Measurements from ENCODE around the gene ZNF57. TPM values are rescaled to one million over a fixed set of nuclear protein-coding genes. Genes with fewer than 3 reads are reported as not detected.
A peak's percentile ranks its signal among the peaks of the same experiment; 100 is the strongest.
"Not testable (repeated sequence)": the region's sequence is repeated elsewhere in the genome, so short reads cannot be mapped to it uniquely, and the experiment has no call there.

ZNF57 gene
- total RNA-seq, 4 donors from 2014 or later = 2.0 to 6.3 (median 4.7) TPM

DNA sequence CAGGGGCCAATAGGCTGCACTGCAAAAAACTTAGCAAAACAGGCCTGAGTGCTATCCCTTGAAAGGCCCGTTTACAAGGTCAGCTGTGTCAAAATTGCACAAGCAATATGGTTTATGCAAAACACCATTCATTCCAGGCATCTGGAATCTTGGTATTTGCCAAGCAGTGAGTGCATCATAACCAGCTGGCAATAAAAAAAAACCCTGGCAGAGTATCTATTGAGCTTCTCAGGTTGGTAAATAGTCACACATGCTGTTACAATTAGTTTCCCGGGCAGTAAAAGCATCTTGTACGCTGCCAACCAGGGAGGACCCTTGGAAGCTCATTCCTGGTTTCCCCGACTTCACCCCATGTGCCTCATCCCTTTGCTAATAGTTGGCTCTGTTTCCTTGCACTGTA, 22.8 kb downstream of the ZNF57 start:
- TF ChIP-seq, protein P1, sequence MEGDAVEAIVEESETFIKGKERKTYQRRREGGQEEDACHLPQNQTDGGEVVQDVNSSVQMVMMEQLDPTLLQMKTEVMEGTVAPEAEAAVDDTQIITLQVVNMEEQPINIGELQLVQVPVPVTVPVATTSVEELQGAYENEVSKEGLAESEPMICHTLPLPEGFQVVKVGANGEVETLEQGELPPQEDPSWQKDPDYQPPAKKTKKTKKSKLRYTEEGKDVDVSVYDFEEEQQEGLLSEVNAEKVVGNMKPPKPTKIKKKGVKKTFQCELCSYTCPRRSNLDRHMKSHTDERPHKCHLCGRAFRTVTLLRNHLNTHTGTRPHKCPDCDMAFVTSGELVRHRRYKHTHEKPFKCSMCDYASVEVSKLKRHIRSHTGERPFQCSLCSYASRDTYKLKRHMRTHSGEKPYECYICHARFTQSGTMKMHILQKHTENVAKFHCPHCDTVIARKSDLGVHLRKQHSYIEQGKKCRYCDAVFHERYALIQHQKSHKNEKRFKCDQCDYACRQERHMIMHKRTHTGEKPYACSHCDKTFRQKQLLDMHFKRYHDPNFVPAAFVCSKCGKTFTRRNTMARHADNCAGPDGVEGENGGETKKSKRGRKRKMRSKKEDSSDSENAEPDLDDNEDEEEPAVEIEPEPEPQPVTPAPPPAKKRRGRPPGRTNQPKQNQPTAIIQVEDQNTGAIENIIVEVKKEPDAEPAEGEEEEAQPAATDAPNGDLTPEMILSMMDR (IDR thresholded peaks at IDR 0.05) = no peak
- DNase-seq (ENCODE audit: low spot score) = no peak
- peak; percentile 85 for ATAC-seq (ENCODE audit: low FRiP score)

DNA sequence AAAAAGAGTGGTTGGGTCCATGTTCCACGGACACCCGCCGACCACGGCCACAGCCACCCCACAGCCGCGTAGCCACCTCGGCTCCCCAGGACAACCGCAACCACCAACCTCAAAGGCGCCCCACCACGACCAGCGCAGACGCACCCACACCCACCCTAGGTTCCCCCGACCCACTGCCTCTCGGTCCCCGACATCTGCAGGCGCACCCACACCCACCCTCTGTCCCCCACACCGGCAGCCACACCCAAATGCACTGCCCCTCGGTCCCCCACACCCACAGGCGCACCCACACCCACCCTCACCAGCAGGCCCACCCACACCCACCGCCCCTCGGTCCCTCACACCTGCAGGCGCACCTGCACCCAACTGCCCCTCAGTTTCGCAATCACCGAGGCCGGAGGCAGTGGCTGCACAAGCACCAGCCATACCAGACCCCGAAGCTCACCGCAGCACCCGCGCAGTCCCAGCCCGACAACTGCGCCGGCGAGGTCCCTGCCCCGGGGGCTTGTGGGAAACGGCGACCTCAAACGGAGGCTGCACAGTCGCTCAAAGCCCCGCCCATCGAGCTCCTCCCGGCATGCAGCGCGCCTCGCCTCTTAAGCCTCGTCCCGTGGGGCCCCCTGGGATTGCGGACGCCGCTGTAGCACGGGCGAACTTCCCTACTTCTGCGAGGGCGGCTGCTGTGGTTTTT, 25.8 kb downstream of the ZNF57 start:
- no peak for DNase-seq (ENCODE audit: low spot score)
- TF ChIP-seq, protein P1 (IDR thresholded peaks at IDR 0.05) = no peak
- no peak for ATAC-seq (ENCODE audit: low FRiP score)

DNA sequence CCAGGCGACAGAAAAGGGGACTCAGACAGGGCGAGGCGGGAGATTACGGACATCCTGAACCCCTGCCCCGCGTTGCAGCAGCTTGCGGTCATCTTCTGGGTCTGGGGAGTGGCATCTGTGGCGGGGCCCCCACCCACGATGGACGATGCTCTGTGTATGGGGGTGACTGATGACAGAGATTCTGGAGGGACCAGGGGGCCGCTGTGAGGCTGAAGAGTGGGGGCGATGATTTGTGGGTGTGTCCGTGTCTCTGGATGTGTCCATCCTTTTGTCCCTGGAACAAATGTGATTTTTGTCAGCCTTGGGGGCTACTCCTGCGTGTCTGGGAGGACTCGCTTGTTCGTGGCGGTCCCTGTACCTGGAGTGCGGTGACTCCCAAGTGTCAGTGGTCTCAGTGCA, 26.3 kb downstream of the ZNF57 start:
- no peak for DNase-seq (ENCODE audit: low spot score)
- ATAC-seq (ENCODE audit: low FRiP score) = no peak
- TF ChIP-seq, protein P1 (IDR thresholded peaks at IDR 0.05) = no peak

DNA sequence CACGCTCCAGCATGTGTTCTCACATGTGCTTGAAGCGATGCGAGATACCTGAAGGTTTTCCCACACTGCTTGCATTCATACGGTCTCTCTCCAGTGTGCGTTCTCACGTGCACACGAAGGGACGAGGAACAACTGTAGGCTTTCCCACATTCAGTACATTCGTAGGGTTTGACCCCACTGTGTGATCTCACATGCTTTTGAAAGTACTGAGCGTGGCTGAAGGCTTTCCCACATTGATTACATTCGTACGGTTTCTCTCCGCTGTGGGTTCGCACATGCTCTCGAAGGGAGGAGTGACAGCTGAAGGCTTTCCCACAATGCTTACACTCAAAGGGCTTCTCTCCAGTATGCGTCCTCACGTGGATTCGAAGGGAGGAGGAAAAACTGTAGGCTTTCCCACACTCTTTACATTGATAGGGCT, 32.8 kb downstream of the ZNF57 start:
- ATAC-seq (ENCODE audit: low FRiP score) (no peak), DNase-seq (ENCODE audit: low spot score) (no peak)
- TF ChIP-seq, protein P1 (IDR thresholded peaks at IDR 0.05) = no peak

DNA sequence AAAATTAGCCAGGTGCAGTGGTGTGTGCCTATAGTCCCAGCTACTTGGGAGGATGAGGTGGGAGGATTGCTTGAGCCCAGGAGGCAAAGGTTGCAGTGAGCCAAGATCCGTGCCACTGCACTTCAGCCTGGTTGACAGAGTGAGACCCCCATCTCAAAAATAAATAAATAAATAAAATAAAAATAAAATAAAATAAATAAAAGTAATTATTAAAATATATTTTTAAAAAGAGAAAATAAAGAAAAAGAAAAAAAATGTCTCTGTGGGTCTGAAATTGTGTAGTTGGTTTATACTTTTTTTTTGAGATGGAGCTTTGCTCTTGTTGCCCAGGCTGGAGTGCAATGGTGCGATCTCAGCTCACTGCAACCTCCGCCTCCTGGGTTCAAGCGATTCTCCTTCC, 35.1 kb downstream of the ZNF57 start:
- not testable (repeated sequence) for ATAC-seq (ENCODE audit: low FRiP score); DNase-seq (ENCODE audit: low spot score)

DNA sequence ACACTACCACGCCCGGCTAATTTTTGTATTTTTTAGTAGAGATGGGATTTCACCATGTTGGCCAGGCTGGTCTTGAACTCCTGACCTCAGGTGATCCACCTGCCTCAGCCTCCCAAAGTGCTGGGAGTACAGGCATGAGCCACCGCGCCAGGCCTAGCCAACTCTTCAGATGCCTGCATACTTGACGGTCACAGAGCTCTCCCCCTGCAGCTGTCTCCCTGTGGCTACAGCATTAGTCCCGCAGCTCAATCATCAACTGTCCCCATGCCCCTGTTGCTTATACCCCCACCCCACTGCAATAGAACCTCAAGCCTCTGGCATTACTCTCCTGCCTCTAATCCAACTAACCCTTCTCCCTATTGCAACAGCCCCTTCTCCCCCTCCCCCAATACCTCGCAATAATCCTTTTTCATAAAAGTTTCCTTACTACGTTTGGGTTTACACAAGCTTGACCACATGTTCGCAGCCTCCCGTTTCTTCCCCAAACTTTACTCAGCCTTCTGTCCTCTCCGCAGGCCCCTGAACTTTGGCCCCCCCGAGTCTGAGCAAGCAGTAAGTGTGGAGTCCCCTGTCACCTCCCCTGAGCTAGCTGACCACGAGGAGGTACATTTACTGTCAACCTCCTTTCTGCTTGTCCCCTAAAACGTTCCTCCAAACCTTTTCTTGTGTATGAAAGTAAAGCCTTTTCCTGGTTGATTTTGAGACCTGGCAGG, 42.4 kb downstream of the ZNF57 start:
- no peak for DNase-seq (ENCODE audit: low spot score)
- no peak for ATAC-seq (ENCODE audit: low FRiP score)
- TF ChIP-seq, protein P1 (IDR thresholded peaks at IDR 0.05) = no peak

DNA sequence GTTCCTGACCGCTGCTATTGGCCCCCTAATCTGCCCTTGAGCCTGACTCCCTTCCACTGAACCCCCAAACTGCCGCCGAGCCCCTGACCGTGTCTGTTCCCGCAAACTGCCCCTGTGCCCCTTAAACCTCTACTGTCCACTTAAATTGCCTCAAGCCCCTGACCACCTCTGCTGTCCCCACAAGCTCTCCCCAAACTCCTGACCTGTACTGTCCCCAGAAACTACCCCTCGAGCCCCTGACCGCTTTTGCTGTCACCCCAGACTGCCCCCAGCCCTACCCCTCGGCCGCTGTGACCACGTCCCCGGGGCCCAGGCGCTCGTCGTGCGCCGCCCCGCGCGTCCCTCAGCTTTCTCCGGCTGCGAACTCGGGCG, 43.7 kb downstream of the ZNF57 start:
- ATAC-seq (ENCODE audit: low FRiP score) (no peak), DNase-seq (ENCODE audit: low spot score) (no peak)
- TF ChIP-seq, protein P1 (IDR thresholded peaks at IDR 0.05) = no peak

Data from omental fat pad (tissue), 4 donors.